Measurements from ENCODE around the gene GNAQ. TPM values are rescaled to one million over a fixed set of nuclear protein-coding genes. Genes with fewer than 3 reads are reported as not detected.

The GNAQ gene
- total RNA-seq, 6 donors from 2014 or later, result 50.3 to 117 (median 94.3) TPM

DNA sequence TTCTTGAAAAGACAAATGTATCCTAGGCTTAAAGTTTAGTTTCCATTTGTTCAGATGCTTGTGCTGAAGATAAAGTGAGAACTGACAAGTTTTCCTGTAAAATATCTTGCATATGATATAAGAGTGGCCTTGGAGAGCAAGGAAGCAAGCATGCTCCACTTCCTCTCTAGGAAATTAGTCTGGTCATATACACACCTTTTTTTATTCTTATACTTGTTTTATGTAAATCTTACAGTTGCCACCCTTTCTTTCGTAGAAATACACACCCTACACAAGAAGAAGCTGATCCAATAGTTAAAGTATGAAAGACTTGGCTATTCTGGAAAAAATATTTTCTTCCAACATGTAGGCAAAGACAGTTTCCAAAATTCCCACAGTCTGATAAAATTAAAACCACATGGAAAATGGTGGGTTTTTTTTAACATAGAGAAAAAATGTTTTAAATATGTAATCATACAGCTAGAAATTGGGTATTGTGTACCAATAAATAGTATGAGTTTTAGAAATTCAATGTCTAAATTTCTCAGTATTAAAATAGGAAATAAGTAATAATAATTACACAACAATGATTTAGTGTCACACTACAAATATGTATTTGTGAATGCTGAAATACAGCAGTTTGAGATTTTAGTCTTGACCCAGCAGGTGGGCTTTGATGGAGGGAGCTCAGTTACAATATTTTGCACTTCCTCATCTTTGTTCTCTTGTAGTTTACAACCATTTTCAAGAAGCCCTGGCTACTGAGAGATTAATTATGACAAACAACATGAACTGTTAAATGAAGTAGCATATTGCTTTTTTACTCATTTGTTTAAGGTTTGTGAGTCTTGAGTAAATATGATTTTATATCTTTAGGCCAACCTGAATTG is 197.8 kb downstream of the GNAQ start:
- DNase-seq, result no peak
- Histone ChIP-seq H3K27me3 (no peaks in the 10 kb centered on the region), H3K4me3 (no peak overlapping the region), H3K9me3 (no peaks in the 10 kb centered on the region), H3K27ac (no peak overlapping the region), H3K36me3 (no peaks in the 10 kb centered on the region), H3K4me1 (peaks cover 0 to 3% (median 0%) of the 10 kb centered on the region in 4 donors)
- 60 to 76% methylated on average over 1 of the region's 1 CpG for WGBS, 2 donors
- no peak for ATAC-seq (ENCODE audit: low FRiP score in 2 of 2)
- TF ChIP-seq EP300 (IDR thresholded peaks at IDR 0.05), result no peak
- TF ChIP-seq, protein P1, sequence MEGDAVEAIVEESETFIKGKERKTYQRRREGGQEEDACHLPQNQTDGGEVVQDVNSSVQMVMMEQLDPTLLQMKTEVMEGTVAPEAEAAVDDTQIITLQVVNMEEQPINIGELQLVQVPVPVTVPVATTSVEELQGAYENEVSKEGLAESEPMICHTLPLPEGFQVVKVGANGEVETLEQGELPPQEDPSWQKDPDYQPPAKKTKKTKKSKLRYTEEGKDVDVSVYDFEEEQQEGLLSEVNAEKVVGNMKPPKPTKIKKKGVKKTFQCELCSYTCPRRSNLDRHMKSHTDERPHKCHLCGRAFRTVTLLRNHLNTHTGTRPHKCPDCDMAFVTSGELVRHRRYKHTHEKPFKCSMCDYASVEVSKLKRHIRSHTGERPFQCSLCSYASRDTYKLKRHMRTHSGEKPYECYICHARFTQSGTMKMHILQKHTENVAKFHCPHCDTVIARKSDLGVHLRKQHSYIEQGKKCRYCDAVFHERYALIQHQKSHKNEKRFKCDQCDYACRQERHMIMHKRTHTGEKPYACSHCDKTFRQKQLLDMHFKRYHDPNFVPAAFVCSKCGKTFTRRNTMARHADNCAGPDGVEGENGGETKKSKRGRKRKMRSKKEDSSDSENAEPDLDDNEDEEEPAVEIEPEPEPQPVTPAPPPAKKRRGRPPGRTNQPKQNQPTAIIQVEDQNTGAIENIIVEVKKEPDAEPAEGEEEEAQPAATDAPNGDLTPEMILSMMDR (IDR thresholded peaks at IDR 0.05), result no peak
- no peak for TF ChIP-seq POLR2A (IDR thresholded peaks at IDR 0.05)
- TF ChIP-seq POLR2AphosphoS5 (IDR thresholded peaks at IDR 0.05), result no peak

DNA sequence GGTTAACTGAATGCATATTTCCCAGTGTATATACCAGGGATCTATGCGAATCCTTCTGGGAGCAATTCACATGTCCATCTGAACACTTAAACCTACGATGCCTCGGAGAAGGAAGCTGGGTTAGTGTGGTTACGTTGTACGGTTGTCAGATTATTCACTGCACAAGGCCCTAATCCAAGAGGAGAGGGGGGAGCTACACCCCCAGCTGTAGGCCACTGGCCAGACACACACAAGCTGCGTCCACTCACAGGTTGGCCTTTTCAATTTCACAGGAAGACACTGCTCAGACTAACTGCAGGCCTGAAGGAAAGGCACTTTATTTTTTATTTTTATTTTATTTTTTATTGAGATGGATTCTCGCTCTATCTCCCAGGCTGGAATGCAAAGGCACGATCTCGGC is 199.0 kb downstream of the GNAQ start:
- WGBS, 2 donors, result 88 to 90% methylated on average over 9 of the region's 9 CpGs
- no peaks in the 10 kb centered on the region for H3K27me3 ChIP-seq
- no peaks in the 10 kb centered on the region for H3K9me3 ChIP-seq
- peaks cover 0 to 3% (median 0%) of the 10 kb centered on the region in 4 donors for H3K4me1 ChIP-seq
- no peak overlapping the region for H3K27ac ChIP-seq
- ATAC-seq (ENCODE audit: low FRiP score in 2 of 2) (no peak), DNase-seq (no peak)
- no peaks in the 10 kb centered on the region for H3K36me3 ChIP-seq
- no peak overlapping the region for H3K4me3 ChIP-seq
- TF ChIP-seq POLR2A (IDR thresholded peaks at IDR 0.05) (no peak), POLR2AphosphoS5 (IDR thresholded peaks at IDR 0.05) (no peak), EP300 (IDR thresholded peaks at IDR 0.05) (no peak)
- TF ChIP-seq, protein P1 (IDR thresholded peaks at IDR 0.05), result no peak

DNA sequence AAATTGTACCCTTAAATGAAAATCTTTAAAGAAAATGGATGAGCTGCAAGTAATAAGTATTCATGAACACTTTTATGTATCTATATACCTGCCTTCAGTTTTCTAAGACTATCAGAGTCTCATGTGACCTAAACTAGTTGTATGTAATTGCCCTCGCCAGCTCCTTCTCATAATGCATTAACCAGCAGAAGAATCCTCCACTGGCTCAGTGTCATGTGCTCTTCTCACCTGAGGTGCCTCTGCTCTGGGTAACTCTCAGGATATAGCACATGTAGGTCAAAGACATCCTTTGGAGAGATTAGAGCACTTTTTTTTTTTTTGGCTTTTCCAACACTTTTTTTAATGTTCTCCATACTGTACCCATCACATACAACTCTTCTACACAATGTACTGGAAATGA is 199.8 kb downstream of the GNAQ start:
- TF ChIP-seq EP300 (IDR thresholded peaks at IDR 0.05), result no peak
- TF ChIP-seq, protein P1 (IDR thresholded peaks at IDR 0.05), result no peak
- no peak for TF ChIP-seq POLR2A (IDR thresholded peaks at IDR 0.05)
- no peak for TF ChIP-seq POLR2AphosphoS5 (IDR thresholded peaks at IDR 0.05)
- Histone ChIP-seq H3K27me3 (no peaks in the 10 kb centered on the region), H3K36me3 (no peaks in the 10 kb centered on the region), H3K9me3 (no peaks in the 10 kb centered on the region), H3K4me3 (no peak overlapping the region), H3K4me1 (peaks cover 0 to 3% (median 3%) of the 10 kb centered on the region in 4 donors), H3K27ac (no peak overlapping the region)
- WGBS, 2 donors, result 93 to 96% methylated on average over 1 of the region's 1 CpG
- ATAC-seq (ENCODE audit: low FRiP score in 2 of 2) (no peak), DNase-seq (no peak)

DNA sequence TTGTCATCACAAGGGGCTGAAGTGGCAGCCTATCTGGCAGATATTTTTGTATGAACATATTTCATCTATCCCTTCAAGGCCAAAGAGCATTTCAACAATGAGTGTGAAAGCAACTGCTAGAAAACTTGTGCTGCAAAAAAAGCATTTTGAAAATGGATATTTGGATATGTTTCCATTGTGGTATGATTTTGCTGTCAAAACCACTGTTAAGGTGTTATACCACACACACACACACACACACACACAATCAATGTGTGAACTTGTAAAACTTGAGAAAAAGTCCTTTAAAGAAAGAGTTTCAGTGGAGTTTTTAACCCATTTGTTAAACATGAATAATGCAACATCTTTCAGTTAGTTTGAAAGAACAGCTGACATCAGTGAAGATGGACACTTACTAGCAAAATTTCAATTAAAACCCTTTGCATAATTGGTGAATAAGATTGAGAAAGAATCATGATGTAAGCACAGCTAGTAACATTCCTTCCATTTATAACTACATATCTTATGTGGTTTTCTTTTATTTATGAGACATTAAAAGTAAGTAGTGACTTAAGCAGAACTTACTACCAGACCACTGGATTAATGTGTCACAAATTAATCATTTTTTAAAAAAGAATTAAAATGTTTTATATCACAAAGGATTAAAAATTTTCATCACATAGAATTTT is 200.9 kb downstream of the GNAQ start:
- DNase-seq (no peak), ATAC-seq (ENCODE audit: low FRiP score in 2 of 2) (no peak)
- Histone ChIP-seq H3K4me3 (no peak overlapping the region), H3K27ac (no peak overlapping the region), H3K4me1 (peaks cover 0 to 6% (median 4%) of the 10 kb centered on the region in 4 donors), H3K36me3 (no peaks in the 10 kb centered on the region), H3K27me3 (no peaks in the 10 kb centered on the region), H3K9me3 (no peaks in the 10 kb centered on the region)
- TF ChIP-seq EP300 (IDR thresholded peaks at IDR 0.05) (no peak), POLR2A (IDR thresholded peaks at IDR 0.05) (no peak), POLR2AphosphoS5 (IDR thresholded peaks at IDR 0.05) (no peak)
- TF ChIP-seq, protein P1 (IDR thresholded peaks at IDR 0.05), result no peak

Measured in upper lobe of left lung (tissue), 6 donors.